Left renal cortex interstitium (tissue), 4 donors: ENCODE measurements around the gene IL25. TPM values are rescaled to one million over a fixed set of nuclear protein-coding genes. Genes with fewer than 3 reads are reported as not detected.
"Not testable (repeated sequence)": the region's sequence is repeated elsewhere in the genome, so short reads cannot be mapped to it uniquely, and the experiment has no call there.

ENCODE experiments used
- DNase-seq, 4 donors: peaks; one replicate each; pipeline ENCODE4 v3.0.0-alpha.2; 2013; ENCODE audit warnings: low read depth in 4 of 4, low spot score in 2 of 4, missing footprints in 1 of 4
- polyA plus RNA-seq, 4 donors: library from polyadenylated mRNA; unstranded; fragments of 120-200 nt; gene quantifications; one replicate each; pipeline ENCODE4 v1.2.1, GENCODE V29; 2013; ENCODE audit not compliant: insufficient read length in 4 of 4

IL25 gene
- polyA plus RNA-seq, 4 donors = not detected

- DNase-seq = no peak
These were observed 34.2 kb downstream of the IL25 start for GRCh38 chr14:23406725-23407355.

DNA sequence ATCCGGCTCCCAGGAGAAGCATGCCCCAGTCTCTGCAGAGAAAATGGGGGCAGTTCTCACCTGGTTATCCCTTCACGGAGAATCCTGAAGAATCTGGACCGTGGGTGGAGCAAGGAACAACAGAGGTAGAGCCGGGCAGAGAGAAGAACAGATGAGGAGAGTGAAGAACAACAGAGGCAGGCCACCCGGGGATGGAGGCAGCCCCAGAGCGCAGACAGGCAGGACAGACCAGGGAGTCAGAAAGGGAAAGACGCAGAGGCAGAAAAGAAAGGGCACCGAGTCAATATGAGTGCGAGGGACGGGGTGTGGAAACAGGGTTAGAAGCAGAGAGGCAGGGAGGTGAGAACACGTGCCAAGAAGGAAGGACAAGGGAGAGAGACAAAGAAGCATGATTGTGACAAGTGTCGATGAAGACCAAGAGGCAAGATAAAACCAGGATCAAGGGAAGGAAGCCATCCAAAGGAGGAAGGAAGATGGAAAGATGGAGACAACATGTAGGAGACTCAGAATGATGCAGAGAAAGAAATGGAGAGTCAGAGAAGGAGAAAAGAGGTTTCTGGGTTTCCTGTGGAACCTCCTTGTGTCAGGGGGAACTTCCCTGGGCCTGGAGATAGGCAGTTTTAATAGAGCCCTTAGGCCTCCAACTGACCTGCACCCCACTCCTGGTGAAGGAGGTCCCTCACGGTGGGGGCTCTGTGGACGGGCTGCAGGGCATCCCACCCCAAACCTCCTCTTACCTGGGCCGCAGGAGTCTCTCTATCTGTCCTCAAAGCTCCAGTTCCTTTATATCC, 35.1 kb downstream of the IL25 start, which contains the start of gene MYH6:
Gene MYH6 (minus strand): TSS at position 758 of the 791 bp plus-strand sequence. CDS start 1,050 bp downstream, outside the sequence.
- DNase-seq = no peak

- no peak for DNase-seq
These were observed 35.7 kb downstream of the IL25 start for GRCh38 chr14:23408307-23408630.

- DNase-seq = no peak
These were observed 36.9 kb downstream of the IL25 start for GRCh38 chr14:23409475-23409874.

- no peak for DNase-seq
These were observed 37.5 kb downstream of the IL25 start for GRCh38 chr14:23409966-23410635.

DNA sequence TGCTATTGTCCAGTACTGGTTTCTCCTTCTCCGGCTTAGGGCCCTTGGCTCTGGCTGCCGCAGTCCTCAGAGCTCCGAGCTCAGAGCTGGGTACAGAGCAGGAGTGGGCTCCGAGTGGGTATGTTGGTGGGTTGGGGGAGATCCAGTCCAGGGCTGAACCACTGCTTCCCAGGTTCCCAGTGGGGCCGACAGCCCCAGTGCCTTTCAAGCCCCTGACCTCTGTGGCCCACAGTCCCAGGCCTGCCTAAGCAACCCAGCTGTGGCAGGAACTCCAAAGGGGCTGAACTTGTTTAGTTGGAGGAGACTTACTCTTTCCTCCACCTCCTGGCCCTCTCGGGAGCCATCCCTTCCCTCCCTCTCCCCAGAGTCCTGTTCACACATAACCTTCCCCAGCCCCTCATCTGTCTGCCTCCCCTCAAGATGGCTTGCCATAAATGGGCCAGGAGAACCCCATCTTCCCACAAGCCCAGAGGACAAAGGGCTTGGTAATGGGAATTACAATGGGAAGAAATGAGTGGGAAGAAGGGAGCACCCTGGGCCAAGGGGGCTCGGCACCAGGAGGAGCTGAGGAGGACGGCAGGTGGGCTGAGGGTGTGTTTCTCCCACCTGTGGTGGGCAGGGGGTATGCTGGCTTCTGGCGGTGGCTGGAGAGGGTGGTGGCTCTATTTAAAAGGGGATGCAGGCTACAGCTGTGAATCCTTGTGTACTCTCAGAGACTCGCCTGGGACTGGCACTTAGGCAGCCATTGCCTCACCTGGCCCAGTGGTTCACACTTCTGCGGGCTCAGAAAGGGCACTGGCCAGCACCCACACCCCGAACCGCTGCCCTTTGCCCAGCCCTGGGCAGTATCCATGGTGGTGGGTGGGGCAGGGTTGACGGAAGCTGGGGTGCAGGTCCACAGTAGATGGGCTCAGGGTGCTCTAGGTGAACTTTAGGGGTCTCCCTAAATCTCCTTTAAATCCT, 39.2 kb downstream of the IL25 start:
- no peak for DNase-seq

- DNase-seq = no peak
These were observed 41.1 kb downstream of the IL25 start for GRCh38 chr14:23413681-23414080.

DNA sequence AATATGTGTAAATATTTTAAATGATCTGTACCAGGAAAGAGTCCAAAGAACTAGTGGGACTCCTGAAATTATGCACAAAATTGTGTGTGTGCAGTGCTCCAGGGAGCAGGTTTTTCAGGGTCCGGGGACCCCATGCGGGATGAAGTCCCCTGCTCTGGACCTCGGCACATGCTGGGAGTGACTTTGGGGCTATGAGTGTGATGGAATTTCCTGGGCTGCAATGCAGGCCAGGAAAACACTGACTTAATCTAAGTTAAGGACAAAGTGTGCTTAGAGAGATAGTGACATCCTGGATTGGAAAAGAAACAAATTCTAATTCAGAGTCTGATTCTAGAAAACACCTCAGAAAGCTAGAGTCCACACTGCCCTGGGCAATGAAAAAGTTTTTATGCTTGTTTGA, 41.6 kb downstream of the IL25 start:
- no peak for DNase-seq

- DNase-seq = no peak
These were observed 42.6 kb downstream of the IL25 start for GRCh38 chr14:23414906-23415820.

- no peak for DNase-seq
These were observed 43.5 kb downstream of the IL25 start for GRCh38 chr14:23415821-23416778.

DNA sequence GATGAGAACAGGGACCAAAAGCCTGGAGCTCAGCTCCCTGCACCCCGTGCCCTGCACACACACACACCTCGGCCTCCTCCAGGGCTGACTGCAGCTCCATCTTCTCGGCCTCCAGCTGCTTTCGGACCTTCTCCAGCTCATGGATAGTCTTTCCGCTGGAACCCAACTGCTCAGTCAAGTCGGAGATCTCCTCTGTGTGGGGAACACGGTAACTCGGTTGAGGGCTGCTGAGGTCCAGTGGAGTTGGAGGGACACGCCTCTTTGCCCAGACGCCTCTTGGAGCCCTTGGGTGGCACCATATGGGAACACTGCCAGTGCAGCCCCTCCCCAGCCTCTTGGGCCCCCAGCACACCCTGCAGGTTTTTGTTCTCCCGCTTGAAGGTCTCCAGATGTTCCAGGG, 44.2 kb downstream of the IL25 start:
- DNase-seq = no peak

DNA sequence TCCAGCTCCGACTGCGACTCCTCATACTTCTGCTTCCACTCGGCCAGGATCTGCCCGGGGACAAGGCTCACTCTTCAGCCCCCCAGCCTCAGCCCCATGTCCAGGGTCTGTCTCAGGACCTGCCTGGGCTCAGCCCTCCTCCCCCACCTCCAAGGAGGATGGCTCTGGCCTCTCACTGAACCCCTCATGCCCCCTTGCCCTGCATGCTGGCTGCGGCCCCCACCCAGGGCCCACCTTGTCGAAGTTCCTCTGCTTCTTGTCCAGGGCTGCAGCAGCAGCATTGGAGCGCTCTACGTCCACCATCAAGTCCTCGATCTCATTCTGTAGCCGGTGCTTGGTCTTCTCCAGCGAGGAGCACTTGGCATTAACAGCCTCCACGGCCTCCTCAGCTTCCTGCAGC, 44.7 kb downstream of the IL25 start:
- not testable (repeated sequence) for DNase-seq

- no peak for DNase-seq
These were observed 45.4 kb downstream of the IL25 start for GRCh38 chr14:23418021-23418420.

- not testable (repeated sequence) for DNase-seq
These were observed 47.0 kb downstream of the IL25 start for GRCh38 chr14:23419646-23420045.

DNA sequence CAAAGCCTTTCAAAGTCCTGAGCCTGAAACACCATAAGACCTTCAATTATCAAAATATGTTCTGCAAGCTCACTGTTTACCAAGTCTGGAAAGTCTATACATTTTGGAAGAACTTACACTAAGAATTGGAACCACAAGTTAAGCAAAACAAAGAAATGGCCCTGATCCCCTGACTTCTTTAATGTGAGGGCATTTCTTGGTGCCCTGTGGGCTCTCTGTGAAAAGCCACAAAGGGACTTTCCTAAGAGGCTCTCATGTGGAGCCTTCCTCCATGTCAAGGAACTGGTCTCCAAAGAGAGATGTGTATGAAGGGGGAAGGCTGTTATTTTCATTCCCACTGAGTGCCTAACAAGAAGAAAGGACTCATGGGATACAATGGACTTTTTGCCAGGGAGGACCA, 49.0 kb downstream of the IL25 start:
- DNase-seq = no peak

DNA sequence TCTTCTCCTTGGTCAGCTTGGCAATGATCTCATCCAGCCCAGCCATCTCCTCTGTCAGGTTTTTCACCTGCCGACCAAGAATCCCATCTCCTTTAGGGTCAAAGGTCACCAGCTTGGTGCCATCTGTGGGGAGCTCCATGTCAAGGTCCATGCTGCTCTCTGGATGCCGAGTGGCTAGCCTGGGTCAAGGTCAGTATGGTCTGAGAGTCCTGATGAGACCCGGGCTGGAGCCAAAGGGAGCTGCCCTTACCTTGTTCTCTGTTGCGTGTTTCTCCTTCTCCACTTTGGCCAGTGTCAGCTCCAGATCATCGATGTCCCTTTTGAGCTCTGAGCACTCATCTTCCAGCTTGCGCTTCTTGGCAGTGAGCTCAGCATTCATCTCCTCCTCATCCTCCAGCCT, 51.0 kb downstream of the IL25 start:
- DNase-seq = no peak

GRCh38 chr14:23425169-23425568, 52.6 kb downstream of the IL25 start:
- no peak for DNase-seq

DNA sequence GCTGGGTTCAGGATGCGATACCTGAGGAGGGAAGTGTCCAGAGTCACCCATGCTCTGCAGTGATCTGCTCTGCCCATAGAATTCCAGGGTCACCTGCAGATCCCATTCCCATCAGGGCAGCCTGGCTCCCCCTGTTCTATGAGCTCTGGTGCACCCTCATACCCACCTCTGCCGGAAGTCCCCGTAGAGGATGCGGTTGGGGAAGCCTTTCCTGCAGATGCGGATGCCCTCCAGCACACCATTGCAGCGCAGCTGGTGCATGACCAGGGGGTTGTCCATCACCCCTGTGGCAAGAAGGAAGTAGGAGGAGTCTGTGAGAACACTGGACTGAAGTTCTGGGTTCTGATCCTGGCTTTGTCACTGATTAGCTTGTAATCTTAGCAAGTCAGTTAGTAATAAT, 53.2 kb downstream of the IL25 start:
- DNase-seq = not testable (repeated sequence)
